IPS-20b (cell line): ENCODE measurements around the gene KLHL25.
"Not testable (repeated sequence)": the region's sequence is repeated elsewhere in the genome, so short reads cannot be mapped to it uniquely, and the experiment has no call there.

ENCODE experiments used
- H3K27ac ChIP-seq: one replicate; pipeline ENCODE4 v1.5.1; 2013; ENCODE audit warnings: low read length
- H3K27me3 ChIP-seq: 2 replicates; pipeline ENCODE4 v1.6.1; 2013; ENCODE audit warnings: mild to moderate bottlenecking, low read length, inconsistent platforms; ENCODE audit not compliant: insufficient read depth
- H3K36me3 ChIP-seq: 2 replicates; pipeline ENCODE4 v1.6.1; 2013; ENCODE audit warnings: low read depth, mild to moderate bottlenecking, inconsistent platforms, low read length, moderate library complexity; ENCODE audit not compliant: insufficient read depth
- H3K4me1 ChIP-seq: 2 replicates; pipeline ENCODE4 v1.6.1; 2013; ENCODE audit warnings: mild to moderate bottlenecking, control low read depth, inconsistent platforms, low read length, moderate library complexity; ENCODE audit not compliant: insufficient read depth
- H3K4me3 ChIP-seq: 2 replicates; pipeline ENCODE4 v1.5.1; 2013; ENCODE audit warnings: mild to moderate bottlenecking, low read length, inconsistent platforms
- H3K9ac ChIP-seq: 2 replicates; pipeline ENCODE4 v1.6.1; 2013; ENCODE audit warnings: low read depth, mild to moderate bottlenecking, inconsistent platforms, low read length, moderate library complexity
- H3K9me3 ChIP-seq: 2 replicates; pipeline ENCODE4 v1.6.1; 2013; ENCODE audit warnings: mild to moderate bottlenecking, low read depth, low read length, inconsistent platforms; ENCODE audit not compliant: insufficient read depth

Gene KLHL25

DNA sequence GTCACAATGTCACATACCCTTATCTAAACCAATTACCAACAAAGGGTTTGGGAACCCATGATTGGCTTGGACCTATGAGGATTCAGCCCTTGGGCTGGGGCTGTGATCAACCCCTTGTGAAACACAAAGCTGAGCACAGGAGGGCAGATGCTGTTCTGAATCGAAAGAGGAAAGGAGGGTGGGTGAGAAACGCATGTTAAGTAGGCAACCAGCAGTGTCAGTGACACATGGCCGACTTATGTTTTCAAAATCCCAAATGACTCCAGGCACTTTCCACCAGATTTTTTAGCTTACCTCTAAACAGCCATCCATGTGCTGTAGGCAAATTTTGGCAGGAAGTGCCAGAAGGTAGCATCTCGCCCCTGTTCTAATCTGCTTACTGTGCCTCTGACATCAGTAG is 34.1 kb upstream of the KLHL25 start:
- Histone ChIP-seq H3K9me3 (no peaks in the 10 kb centered on the region), H3K9ac (no peak overlapping the region), H3K27ac (no peak overlapping the region), H3K36me3 (no peaks in the 10 kb centered on the region), H3K27me3 (no peaks in the 10 kb centered on the region), H3K4me3 (no peak overlapping the region), H3K4me1 (no peaks in the 10 kb centered on the region)

DNA sequence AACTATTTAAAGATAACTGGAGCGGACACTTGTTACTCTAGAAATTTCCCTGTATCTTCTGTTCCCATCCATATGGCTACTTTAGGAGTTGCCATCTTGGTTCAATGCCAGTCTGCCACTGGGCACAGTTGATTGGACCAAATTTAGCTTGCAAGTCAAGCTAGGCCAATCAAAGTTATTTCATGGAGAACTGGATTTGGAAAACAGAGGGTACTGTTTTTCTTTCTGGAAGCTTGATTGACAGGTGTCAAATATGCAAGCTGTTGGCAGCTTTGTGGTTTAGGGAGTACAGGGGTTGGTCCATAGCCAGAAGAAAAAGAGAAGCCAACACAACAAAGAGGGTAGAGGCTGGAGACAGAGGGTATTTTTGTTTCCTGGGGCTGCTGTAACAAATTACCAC is 33.4 kb upstream of the KLHL25 start:
- Histone ChIP-seq H3K4me3 (no peak overlapping the region), H3K27me3 (no peaks in the 10 kb centered on the region), H3K9ac (no peak overlapping the region), H3K4me1 (no peaks in the 10 kb centered on the region), H3K27ac (no peak overlapping the region), H3K9me3 (no peaks in the 10 kb centered on the region), H3K36me3 (no peaks in the 10 kb centered on the region)

DNA sequence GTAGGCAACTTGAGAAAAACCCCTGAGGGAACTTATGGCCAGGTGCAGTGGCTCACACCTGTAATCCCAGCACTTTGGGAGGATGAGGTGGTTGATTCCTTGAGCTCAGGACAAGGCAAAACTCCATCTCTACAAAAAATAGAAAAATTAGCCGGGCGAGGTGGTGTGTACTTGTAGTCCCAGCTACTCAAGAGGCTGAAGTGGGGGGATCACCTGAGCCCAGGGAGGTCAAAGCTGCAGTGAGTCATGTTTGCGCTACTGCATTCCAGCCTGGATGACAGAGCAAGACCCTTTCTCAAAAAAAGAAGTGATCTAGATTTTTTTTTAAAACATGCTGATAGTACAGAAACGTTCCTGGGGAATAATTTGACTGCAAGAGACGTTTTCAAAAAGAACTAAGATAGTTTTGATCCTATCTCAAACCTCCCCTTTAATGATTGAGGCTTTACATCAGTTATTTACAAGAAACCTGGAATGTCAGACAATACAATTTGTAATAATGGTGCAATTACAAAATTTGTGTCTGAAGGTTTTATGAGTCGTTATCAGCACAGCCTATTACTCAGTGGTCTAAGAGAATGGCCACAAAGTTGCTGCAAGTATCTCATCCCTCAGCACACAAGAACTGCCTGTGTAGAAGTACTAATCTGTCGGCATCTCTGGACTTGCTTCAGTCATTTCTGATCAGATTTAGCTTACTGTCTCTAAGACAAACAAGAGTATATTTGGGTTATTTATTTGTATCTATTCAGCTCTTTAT is 32.2 kb upstream of the KLHL25 start:
- Histone ChIP-seq H3K27ac (no peak overlapping the region), H3K4me1 (no peaks in the 10 kb centered on the region), H3K4me3 (no peak overlapping the region), H3K9me3 (no peaks in the 10 kb centered on the region), H3K36me3 (no peaks in the 10 kb centered on the region), H3K27me3 (no peaks in the 10 kb centered on the region), H3K9ac (no peak overlapping the region)

DNA sequence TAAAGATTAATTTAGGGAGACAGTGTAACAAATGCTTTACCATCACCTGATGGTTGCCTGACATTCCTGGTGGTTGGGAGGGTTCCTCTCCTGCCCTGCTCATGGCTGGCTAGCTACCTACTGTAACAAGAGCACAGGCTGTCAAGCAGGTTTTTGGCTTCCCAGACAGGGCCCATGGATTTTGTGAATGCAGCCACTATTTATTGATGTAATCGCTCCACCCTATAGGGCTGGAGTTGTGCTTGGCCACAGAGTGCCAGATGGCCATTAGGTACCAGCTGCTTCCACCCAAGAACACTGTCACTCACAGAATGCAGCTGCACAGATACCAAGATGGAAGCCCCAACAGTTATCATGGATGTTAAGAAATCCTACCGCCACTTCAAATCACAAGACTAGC is 31.0 kb upstream of the KLHL25 start:
- Histone ChIP-seq H3K9ac (no peak overlapping the region), H3K4me3 (no peak overlapping the region), H3K27me3 (no peaks in the 10 kb centered on the region), H3K9me3 (no peaks in the 10 kb centered on the region), H3K4me1 (no peaks in the 10 kb centered on the region), H3K36me3 (no peaks in the 10 kb centered on the region), H3K27ac (no peak overlapping the region)

DNA sequence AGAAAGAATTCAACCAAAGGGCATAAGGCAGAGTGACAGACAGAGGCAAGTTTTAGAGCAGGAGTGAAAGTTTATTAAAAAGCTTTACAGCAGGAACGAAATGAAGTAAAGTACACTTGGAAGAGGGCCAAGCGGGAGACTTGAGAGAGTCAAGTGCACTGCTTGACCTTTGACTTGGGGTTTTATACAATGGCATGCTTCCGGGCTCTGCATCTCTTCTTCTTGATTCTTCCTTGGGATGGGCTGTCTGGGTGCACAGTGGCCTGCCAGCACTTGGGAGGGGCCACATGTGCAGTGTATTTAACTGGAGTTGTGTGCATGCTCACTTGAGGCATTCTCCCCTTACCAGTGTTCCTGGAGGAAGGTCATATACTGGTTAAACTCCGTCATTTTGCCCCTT is 30.4 kb upstream of the KLHL25 start:
- Histone ChIP-seq H3K9ac (no peak overlapping the region), H3K9me3 (no peaks in the 10 kb centered on the region), H3K36me3 (no peaks in the 10 kb centered on the region), H3K27me3 (no peaks in the 10 kb centered on the region), H3K4me1 (no peaks in the 10 kb centered on the region), H3K4me3 (no peak overlapping the region), H3K27ac (no peak overlapping the region)

DNA sequence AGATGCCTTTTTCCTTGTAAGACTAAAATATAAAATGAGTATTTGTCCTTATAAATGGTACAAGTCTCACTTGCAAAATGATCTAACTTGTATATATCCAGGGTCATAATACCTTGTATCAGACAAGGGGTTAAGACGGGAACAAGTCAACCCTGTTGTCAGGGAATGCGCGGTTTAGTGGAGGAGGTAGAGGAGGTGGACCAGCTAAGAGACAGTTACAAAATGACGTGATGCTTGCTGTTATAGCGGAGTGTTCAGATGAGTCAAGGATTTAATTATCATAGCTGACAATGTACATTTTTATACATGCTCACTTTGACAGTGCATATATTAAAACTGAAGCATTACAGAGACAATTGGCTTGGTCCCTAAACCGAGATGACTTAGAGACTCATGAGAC is 26.8 kb upstream of the KLHL25 start:
- no peak overlapping the region for H3K27ac ChIP-seq
- no peaks in the 10 kb centered on the region for H3K9me3 ChIP-seq
- H3K27me3 ChIP-seq: no peaks in the 10 kb centered on the region
- no peak overlapping the region for H3K9ac ChIP-seq
- H3K4me1 ChIP-seq: no peaks in the 10 kb centered on the region
- no peak overlapping the region for H3K4me3 ChIP-seq
- no peaks in the 10 kb centered on the region for H3K36me3 ChIP-seq

DNA sequence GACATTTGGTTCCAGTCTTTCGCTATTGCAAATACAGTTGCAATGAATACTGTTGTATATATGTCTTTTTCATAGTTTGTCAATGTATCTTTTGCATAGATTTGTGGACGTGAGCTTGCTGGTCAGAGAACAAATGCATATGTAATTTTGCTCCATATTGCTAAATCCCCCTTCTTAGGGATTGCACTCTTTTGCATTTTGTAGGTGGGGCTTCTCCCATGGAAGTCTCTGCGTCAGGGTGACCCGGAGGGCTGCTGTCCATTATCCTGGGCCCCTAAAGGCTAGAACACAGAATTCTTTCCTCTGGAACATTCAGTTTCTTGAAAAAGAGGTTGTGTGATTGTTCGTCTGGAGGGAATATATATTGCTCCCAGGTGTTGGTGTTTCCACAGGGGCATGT is 25.2 kb upstream of the KLHL25 start:
- Histone ChIP-seq H3K4me1 (no peaks in the 10 kb centered on the region), H3K9me3 (no peaks in the 10 kb centered on the region), H3K9ac (no peak overlapping the region)

DNA sequence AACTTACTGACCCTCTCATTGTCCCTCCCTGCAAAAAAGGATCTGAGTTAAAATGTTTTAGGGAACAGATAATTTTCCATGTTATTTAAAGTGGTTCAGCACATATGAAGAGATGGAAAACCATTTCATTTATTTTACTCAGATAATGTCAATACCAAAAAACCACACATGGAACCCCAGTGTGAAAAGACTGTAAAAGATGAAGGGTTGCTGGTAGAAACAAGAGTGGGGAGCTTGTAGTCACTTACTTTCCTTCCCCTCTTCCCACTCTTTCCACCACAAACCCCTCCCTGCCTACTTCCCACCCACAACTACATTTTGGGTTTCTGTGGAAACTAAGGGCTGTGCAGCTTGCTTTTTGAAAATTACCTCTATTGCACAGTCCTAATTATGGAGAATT is 18.5 kb upstream of the KLHL25 start:
- Histone ChIP-seq H3K27ac (no peak overlapping the region), H3K9me3 (no peaks in the 10 kb centered on the region), H3K4me3 (no peak overlapping the region), H3K4me1 (no peaks in the 10 kb centered on the region), H3K36me3 (no peaks in the 10 kb centered on the region), H3K9ac (no peak overlapping the region), H3K27me3 (no peaks in the 10 kb centered on the region)

More for the DNA sequence above, 25.2 kb upstream of the KLHL25 start:
- H3K36me3 ChIP-seq: no peaks in the 10 kb centered on the region
- H3K27me3 ChIP-seq: no peaks in the 10 kb centered on the region
- H3K4me3 ChIP-seq: no peak overlapping the region
- no peak overlapping the region for H3K27ac ChIP-seq

DNA sequence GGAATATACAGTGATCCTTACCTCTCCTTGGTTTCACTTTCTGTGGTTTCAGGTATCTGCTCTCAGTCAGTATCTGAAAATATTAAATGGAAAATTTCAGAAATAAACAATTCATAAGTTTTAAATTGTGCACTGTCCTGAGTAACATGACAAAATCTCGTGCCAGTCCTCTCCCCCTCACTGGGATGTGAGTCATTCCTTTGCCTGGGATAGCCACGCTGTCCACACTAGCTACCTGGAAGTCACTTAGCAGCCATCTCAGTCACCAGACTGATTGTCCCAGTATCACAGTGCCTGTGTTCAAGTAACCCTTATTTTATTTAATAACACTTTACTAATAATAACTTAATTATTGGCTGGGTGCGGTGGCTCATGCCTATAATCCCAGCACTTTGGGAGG is 15.3 kb upstream of the KLHL25 start:
- no peaks in the 10 kb centered on the region for H3K4me1 ChIP-seq
- no peak overlapping the region for H3K4me3 ChIP-seq
- no peaks in the 10 kb centered on the region for H3K27me3 ChIP-seq
- H3K27ac ChIP-seq: no peak overlapping the region
- H3K36me3 ChIP-seq: no peaks in the 10 kb centered on the region
- no peak overlapping the region for H3K9ac ChIP-seq
- H3K9me3 ChIP-seq: no peaks in the 10 kb centered on the region

DNA sequence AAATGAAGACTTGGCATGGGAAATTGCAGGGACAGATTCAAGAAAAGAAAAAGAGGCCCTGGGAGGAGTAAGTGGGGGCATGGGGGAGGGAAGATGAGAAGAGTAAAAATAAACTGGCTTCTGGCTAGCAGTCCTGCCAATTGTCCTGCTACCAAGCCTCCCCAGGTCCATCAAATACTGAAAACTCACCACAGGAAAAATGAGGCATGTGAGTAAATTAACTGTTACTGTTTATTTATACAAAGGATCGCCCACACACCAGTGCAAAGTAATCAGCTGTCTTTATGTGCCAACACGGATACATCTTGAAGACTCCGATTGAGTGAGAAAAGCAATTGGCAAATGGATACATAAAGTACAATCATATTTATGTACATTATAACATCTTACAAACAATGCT is 10.7 kb upstream of the KLHL25 start:
- H3K27ac ChIP-seq: no peak overlapping the region
- H3K4me3 ChIP-seq: no peak overlapping the region
- H3K4me1 ChIP-seq: no peaks in the 10 kb centered on the region
- no peaks in the 10 kb centered on the region for H3K27me3 ChIP-seq
- H3K9ac ChIP-seq: no peak overlapping the region
- no peaks in the 10 kb centered on the region for H3K9me3 ChIP-seq
- no peaks in the 10 kb centered on the region for H3K36me3 ChIP-seq

DNA sequence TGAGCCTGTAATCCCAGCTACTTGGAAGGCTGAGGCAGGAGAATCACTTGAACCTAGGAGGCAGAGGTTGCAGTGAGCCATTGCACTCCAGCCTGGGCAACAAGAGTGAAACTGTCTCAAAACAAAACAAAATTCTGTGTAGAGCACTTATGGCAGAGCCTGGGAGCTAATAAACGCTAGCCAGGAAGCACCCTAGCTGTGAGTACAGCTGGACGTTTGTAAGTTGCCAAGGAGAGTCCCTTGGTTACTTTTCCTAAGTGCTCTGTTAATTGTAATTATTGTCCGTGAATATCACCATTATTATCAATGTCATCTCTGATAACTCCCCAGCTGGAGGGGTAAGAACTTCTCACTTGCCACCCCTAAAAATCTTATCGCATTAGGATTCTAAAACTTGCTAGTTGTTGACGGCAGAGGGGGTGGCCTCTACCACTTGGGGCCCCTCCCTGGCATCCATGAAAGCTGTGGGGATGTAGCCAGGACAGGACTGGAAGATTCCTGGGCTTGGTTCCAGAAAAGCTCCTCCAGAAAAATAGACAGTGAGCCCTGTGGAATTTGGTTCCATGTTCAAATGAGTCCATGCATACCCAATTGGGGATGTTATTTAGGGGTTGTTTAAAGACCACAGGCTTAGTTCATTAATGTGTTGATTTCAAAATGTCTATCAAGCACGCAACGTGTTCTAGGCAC is 9.9 kb upstream of the KLHL25 start:
- H3K4me1 ChIP-seq: no peaks in the 10 kb centered on the region
- H3K27ac ChIP-seq: no peak overlapping the region
- no peaks in the 10 kb centered on the region for H3K9me3 ChIP-seq
- no peaks in the 10 kb centered on the region for H3K27me3 ChIP-seq
- H3K9ac ChIP-seq: no peak overlapping the region
- H3K36me3 ChIP-seq: no peaks in the 10 kb centered on the region
- H3K4me3 ChIP-seq: no peak overlapping the region

DNA sequence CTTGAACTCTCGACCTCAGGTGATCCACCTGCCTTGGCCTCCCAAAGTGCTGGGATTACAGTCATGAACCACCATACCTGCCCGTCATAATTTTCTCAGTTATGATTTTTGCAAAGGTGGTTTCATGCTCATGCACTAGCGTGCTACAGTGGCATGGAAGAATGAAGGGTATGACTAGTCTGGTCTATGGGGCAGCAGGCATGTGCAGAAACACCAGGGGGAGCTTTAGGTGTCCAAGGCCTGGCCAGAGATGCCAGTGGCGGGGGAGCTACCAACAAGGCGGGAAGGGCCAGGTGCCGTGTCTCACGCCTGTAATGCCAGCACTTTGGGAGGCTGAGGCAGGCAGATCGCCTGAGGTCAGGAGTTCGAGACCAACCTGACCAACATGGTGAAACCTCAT is 7.9 kb upstream of the KLHL25 start:
- H3K27ac ChIP-seq, H3K27me3 ChIP-seq, H3K36me3 ChIP-seq, H3K9ac ChIP-seq, H3K4me1 ChIP-seq, H3K4me3 ChIP-seq, H3K9me3 ChIP-seq: not testable (repeated sequence)
